GM20000 (cell line): ENCODE data around the gene PNPLA7.
"Not testable (repeated sequence)": the region's sequence is repeated elsewhere in the genome, so short reads cannot be mapped to it uniquely, and the experiment has no call there.

Experiments
- DNase-seq: peaks from one replicate; pipeline ENCODE4 v3.0.0; 2012; ENCODE audit warnings: low spot score
- TF ChIP-seq, protein P1 (sequence below): IDR thresholded peaks from 2 replicates; pipeline ENCODE4 v1.5.1; 2012; ENCODE audit warnings: mild to moderate bottlenecking, control low read depth; ENCODE audit errors: extremely low read depth, missing control alignments

PNPLA7 gene

DNA sequence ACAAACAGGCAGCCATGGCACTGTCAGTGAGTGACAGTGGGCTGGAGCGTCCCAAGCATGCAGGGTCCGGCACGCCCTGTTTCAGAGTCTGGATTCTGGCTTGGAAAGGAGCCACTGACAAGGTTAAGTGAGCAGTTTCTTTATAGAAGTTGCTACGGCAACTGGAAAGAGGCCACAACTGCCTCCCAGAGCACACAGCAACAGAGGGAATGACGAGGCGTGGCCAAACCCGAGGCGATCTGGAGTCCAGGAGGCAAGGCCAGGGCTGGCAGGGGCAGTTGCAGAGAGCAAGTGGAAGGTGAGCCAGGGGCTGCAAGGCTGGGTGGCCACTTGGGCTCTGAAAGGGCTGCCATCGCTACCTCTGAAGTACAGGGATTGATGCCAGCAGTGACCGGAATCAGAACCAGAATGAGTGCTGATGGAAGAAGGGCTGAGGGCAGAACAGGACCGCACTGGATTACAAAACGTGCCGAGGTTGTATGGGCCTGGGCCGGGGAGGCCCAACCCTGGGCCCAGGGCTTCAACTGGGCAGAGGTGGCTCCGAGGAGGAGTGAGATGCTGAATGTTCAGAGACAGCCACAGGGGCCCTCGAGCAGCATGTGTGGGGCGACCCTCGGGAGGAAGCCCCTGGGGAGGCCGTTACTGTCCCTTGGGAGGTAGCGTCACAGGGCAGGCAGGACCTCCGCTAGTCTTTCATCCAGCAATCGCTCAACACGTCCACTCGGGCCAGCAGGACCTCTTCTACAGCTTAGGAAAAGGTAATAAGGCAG lies 6.1 kb upstream of the PNPLA7 start:
- TF ChIP-seq, protein P1, sequence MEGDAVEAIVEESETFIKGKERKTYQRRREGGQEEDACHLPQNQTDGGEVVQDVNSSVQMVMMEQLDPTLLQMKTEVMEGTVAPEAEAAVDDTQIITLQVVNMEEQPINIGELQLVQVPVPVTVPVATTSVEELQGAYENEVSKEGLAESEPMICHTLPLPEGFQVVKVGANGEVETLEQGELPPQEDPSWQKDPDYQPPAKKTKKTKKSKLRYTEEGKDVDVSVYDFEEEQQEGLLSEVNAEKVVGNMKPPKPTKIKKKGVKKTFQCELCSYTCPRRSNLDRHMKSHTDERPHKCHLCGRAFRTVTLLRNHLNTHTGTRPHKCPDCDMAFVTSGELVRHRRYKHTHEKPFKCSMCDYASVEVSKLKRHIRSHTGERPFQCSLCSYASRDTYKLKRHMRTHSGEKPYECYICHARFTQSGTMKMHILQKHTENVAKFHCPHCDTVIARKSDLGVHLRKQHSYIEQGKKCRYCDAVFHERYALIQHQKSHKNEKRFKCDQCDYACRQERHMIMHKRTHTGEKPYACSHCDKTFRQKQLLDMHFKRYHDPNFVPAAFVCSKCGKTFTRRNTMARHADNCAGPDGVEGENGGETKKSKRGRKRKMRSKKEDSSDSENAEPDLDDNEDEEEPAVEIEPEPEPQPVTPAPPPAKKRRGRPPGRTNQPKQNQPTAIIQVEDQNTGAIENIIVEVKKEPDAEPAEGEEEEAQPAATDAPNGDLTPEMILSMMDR: no peak
- DNase-seq: no peak

GRCh38 chr9:137555179-137555578 lies 5.0 kb upstream of the PNPLA7 start:
- TF ChIP-seq, protein P1: no peak
- no peak for DNase-seq

- DNase-seq: no peak
- TF ChIP-seq, protein P1: no peak
Observed at GRCh38 chr9:137554349-137554748, 4.1 kb upstream of the PNPLA7 start.

DNA sequence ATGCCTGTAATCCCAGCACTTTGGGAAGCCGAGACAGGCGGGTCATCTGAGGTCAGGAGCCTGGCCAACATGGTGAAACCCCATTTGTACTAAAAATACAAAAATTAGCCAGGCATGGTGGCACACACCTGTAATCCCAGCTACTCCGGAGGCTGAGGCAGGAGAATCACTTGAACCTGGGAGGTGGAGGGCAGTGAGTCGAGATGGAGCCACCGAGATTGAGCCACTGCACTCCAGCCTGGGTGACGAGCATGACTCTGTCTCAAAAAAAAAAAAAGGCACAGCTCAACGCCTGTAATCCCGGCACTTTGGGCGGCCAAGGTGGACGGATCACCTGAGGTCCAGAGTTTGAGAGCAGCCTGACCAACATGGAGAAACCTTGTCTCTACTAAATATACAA lies 3.5 kb upstream of the PNPLA7 start:
- not testable (repeated sequence) for DNase-seq

GRCh38 chr9:137552022-137552768 lies 2.0 kb upstream of the PNPLA7 start:
- no peak for DNase-seq
- TF ChIP-seq, protein P1: no peak

DNA sequence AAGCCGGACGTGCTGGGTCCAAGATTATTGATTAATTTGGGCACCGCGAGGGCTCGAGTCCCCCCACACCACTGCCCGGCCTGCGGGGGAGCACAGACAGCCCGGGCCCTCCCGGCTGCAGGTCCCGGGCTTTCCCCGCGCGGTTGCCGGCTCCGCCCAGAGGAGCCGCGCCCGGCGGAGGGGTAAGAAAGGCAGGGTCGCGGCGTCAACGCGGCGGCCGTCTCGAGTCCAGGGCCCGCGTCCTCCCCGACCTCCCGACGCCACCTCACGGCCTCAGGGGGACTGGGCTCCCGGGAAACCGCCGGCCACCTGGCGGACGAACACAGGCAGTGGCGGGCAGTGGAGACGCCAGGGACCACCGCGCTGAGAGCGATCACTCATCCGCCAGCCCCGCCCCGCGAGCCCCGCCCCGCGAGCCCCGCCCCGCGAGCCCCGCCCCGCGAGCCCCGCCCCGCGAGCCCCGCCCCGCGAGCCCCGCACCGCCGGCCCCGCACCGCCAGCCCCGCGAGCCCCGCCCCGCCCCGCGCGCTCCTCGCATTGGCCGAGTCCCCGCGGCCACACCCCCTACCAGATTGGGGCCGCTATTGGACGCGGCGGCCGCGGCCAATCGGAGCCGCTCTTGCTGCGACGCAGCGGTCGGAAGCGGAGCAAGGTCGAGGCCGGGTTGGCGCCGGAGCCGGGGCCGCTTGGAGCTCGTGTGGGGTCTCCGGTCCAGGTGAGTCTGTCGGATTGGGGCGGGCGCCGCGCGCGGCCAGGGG lies 1.2 kb upstream of the PNPLA7 start, which contains the start of gene MRPL41:
Gene MRPL41, plus strand, starts transcription at position 616 of the 758 bp plus-strand sequence. CDS start 203 bp downstream, outside the sequence.
- peak; percentile 99 for DNase-seq
- TF ChIP-seq, protein P1: peak; percentile 18

DNA sequence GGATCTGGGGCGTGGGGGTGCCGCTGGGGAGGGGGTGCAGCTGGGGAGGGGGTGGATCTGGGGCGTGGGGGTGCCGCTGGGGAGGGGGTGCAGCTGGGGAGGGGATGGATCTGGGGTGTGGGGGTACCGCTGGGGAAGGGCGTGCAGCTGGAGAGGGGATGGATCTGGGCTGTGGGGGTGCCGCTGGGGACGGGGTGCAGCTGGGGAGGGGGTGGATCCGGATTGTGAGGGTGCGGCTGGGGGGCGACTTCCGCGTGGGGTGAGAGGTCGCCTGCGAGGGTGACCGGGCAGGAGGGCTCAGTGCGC lies 709 bp upstream of the PNPLA7 start:
- DNase-seq: not testable (repeated sequence)

DNA sequence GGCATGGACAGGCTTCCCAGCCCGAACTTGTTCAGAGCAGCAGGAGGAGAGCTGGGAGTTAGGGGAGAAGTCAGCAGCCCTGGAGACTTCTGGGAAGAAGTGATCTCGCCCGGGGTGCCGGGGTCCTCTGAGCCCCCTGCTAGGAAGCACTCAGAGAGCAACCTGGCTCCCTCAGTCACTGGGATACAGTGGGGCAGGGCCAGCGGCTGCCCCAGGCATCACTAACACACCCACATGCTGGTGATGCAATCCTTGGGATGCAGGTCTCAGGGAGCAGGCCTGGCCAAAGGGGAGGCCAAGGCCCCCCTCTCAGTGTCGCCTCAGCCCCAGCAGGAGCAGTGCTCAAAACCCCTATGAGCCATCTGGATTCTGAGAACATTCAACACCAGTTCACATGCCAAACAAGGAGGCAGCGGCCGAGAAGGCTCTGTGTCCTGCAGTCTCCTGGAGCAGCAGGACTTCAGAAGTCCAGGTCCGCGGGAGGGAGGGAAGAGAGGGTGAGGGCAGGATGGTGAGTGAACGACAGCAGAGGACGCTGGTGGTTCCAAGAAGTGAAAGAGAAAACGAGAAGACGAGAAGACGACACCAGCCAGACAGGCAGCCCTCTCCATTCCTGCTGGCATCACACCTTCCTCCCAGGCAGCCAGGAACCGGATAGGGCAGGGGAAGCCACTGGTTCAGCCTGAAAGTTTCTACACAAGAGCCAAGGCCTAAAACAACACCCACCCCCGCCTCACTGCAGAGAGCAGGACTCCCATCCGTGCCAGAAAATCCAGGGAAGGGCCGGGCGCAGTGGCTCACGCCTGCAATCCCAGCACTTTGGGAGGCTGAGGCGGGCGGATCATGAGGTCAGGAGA lies 2.3 kb downstream of the PNPLA7 start:
- TF ChIP-seq, protein P1: no peak
- no peak for DNase-seq
